Ramos (cell line): ENCODE measurements around the gene TSPAN31.
"Not testable (repeated sequence)": the region's sequence is repeated elsewhere in the genome, so short reads cannot be mapped to it uniquely, and the experiment has no call there.

Experiments used
- in situ Hi-C: fragments of 300-500 bp; cut with MboI; formaldehyde crosslinking; loops from one replicate; pipeline ENCODE4 v1.14.3; 2022; ENCODE audit warnings: low sequenced_read_pairs; ENCODE audit not compliant: unreplicated experiment

Gene TSPAN31

GRCh38 chr12:57721846-57722608 lies 22.8 kb upstream of the TSPAN31 start:
- in situ Hi-C loops = not testable (repeated sequence)

GRCh38 chr12:57722716-57723629 lies 21.9 kb upstream of the TSPAN31 start:
- in situ Hi-C loops = no loop called here

GRCh38 chr12:57723630-57723962 lies 21.2 kb upstream of the TSPAN31 start:
- in situ Hi-C loops = no loop called here

- in situ Hi-C loops = no loop called here
These were observed 20.6 kb upstream of the TSPAN31 start for GRCh38 chr12:57724003-57724935.

- in situ Hi-C loops = no loop called here
These were observed 19.7 kb upstream of the TSPAN31 start for GRCh38 chr12:57724936-57725740.

GRCh38 chr12:57725851-57726150 lies 19.0 kb upstream of the TSPAN31 start:
- in situ Hi-C loops = no loop called here

GRCh38 chr12:57726151-57726883 lies 18.5 kb upstream of the TSPAN31 start:
- in situ Hi-C loops = no loop called here

GRCh38 chr12:57726884-57727757 lies 17.7 kb upstream of the TSPAN31 start:
- in situ Hi-C loops = no loop called here

- in situ Hi-C loops = no loop called here
These were observed 17.0 kb upstream of the TSPAN31 start for GRCh38 chr12:57727758-57728395.

GRCh38 chr12:57729321-57729844 lies 15.5 kb upstream of the TSPAN31 start:
- in situ Hi-C loops = no loop called here

- in situ Hi-C loops = no loop called here
These were observed 14.3 kb upstream of the TSPAN31 start for GRCh38 chr12:57730336-57731067.

GRCh38 chr12:57731411-57732080 lies 13.3 kb upstream of the TSPAN31 start:
- in situ Hi-C loops = no loop called here

- in situ Hi-C loops = no loop called here
These were observed 12.6 kb upstream of the TSPAN31 start for GRCh38 chr12:57732270-57732669.

GRCh38 chr12:57732726-57733593 lies 11.9 kb upstream of the TSPAN31 start:
- in situ Hi-C loops = no loop called here

GRCh38 chr12:57733928-57734327 lies 10.9 kb upstream of the TSPAN31 start:
- in situ Hi-C loops = no loop called here
